Measurements from ENCODE around the gene TANK.

- TF ChIP-seq, protein P1, sequence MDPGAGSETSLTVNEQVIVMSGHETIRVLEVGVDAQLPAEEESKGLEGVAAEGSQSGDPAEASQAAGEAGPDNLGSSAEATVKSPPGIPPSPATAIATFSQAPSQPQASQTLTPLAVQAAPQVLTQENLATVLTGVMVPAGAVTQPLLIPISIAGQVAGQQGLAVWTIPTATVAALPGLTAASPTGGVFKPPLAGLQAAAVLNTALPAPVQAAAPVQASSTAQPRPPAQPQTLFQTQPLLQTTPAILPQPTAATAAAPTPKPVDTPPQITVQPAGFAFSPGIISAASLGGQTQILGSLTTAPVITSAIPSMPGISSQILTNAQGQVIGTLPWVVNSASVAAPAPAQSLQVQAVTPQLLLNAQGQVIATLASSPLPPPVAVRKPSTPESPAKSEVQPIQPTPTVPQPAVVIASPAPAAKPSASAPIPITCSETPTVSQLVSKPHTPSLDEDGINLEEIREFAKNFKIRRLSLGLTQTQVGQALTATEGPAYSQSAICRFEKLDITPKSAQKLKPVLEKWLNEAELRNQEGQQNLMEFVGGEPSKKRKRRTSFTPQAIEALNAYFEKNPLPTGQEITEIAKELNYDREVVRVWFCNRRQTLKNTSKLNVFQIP (CRISPR knock-in tag; IDR thresholded peaks at IDR 0.05; ENCODE audit: borderline replicate concordance, low read depth): no peak
- TF ChIP-seq ARNTL (CRISPR knock-in tag; IDR thresholded peaks at IDR 0.05; ENCODE audit: borderline replicate concordance, low read depth) (no peak), CREB5 (CRISPR knock-in tag; IDR thresholded peaks at IDR 0.05; ENCODE audit: low read depth) (no peak), BACH2 (CRISPR knock-in tag; IDR thresholded peaks at IDR 0.05; ENCODE audit: borderline replicate concordance) (no peak)
- TF ChIP-seq, protein P2, sequence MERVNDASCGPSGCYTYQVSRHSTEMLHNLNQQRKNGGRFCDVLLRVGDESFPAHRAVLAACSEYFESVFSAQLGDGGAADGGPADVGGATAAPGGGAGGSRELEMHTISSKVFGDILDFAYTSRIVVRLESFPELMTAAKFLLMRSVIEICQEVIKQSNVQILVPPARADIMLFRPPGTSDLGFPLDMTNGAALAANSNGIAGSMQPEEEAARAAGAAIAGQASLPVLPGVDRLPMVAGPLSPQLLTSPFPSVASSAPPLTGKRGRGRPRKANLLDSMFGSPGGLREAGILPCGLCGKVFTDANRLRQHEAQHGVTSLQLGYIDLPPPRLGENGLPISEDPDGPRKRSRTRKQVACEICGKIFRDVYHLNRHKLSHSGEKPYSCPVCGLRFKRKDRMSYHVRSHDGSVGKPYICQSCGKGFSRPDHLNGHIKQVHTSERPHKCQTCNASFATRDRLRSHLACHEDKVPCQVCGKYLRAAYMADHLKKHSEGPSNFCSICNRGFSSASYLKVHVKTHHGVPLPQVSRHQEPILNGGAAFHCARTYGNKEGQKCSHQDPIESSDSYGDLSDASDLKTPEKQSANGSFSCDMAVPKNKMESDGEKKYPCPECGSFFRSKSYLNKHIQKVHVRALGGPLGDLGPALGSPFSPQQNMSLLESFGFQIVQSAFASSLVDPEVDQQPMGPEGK (CRISPR knock-in tag; IDR thresholded peaks at IDR 0.05; ENCODE audit: borderline replicate concordance): no peak
Measured at GRCh38 chr2:161265874-161266273, 105.6 kb downstream of the TANK start.
